K562 (cell line): ENCODE results near the gene MAP1LC3B. TPM values are rescaled to one million over a fixed set of nuclear protein-coding genes. Genes with fewer than 3 reads are reported as not detected.

Source experiments
- DMBX1 ChIP-seq: fragments of 250-450 bp; sonication (Bioruptor Pico); IDR thresholded peaks from 2 replicates; pipeline ENCODE4 v1.8.0; 2022; ENCODE audit warnings: inconsistent platforms, mild to moderate bottlenecking, moderate library complexity, borderline replicate concordance
- EP400 ChIP-seq: fragments of 450-650 bp; IDR thresholded peaks from 2 replicates; pipeline ENCODE4 v1.6.1; 2017; ENCODE audit warnings: antibody characterized with exemption, mild to moderate bottlenecking, moderate library complexity
- HNRNPUL1 ChIP-seq: fragments of 200-400 bp; formaldehyde crosslinking; IDR thresholded peaks from 2 replicates; pipeline ENCODE4 v1.6.1; 2017; ENCODE audit warnings: low read length
- ILK ChIP-seq: fragments of 450-650 bp; IDR thresholded peaks from 2 replicates; pipeline ENCODE4 v1.6.1; 2016; ENCODE audit warnings: missing genetic modification characterization, low read depth, mild to moderate bottlenecking, missing compliant biosample characterization, moderate library complexity, borderline replicate concordance
- LEF1 ChIP-seq: fragments of 450-650 bp; IDR thresholded peaks from 2 replicates; pipeline ENCODE4 v1.6.1; 2016; ENCODE audit warnings: mild to moderate bottlenecking
- TEAD2 ChIP-seq: fragments of 450-650 bp; IDR thresholded peaks from 2 replicates; pipeline ENCODE4 v1.6.1; 2016; ENCODE audit warnings: missing genetic modification characterization, control low read depth, missing compliant biosample characterization
- U2AF1 ChIP-seq: fragments of 200-400 bp; formaldehyde crosslinking; optimal IDR thresholded peaks from 2 replicates; pipeline ENCODE3; 2017; ENCODE audit warnings: mild to moderate bottlenecking, low read depth, low read length, moderate library complexity
- ZNF174 ChIP-seq: fragments of 250-450 bp; sonication (Bioruptor Pico); IDR thresholded peaks from 2 replicates; pipeline ENCODE4 v1.4.0; 2020; ENCODE audit warnings: mild to moderate bottlenecking
- ZNF586 ChIP-seq: fragments of 450-650 bp; formaldehyde crosslinking; conservative IDR thresholded peaks from 2 replicates; pipeline ENCODE4 v1.4.0; 2020; ENCODE audit warnings: mild to moderate bottlenecking, moderate library complexity
- ZNF778 ChIP-seq: fragments of 450-650 bp; formaldehyde crosslinking; IDR thresholded peaks from 2 replicates; pipeline ENCODE4 v1.4.0; 2020; ENCODE audit warnings: mild to moderate bottlenecking, moderate library complexity
- polyA plus RNA-seq, 8 experiments: library from polyadenylated mRNA; depleted of rRNA in 4 of 8; stranded (reverse) in 5 of 8; unstranded in 3 of 8; fragments of >200 nt; fragmentation: Nextera tagmentation in 2 of 8; fragmentation: Illumina TruSeq in 1 of 8; extraction: Ambion mirVana in 2 of 8; extraction: Trizol in 1 of 8; gene quantifications; 2 replicates each; pipeline versions ENCODE4 v1.2.1 to v1.2.3, GENCODE V29; 2011 to 2014; ENCODE audit warnings: inconsistent platforms in 1 of 8, missing spikeins in 1 of 8
- total RNA-seq, 7 experiments: library from RNA; depleted of rRNA in 6 of 7; stranded (reverse); fragments of >200 nt in 6 of 7; fragmentation: Illumina TruSeq in 2 of 7; extraction: Trizol in 2 of 7; gene quantifications; 2 replicates each; pipeline versions ENCODE4 v1.2.1 to v1.2.3, GENCODE V29; 2011 to 2021; ENCODE audit warnings: low replicate concordance in 1 of 7
- TF ChIP-seq, protein P1 (sequence below), 2 experiments: IDR thresholded peaks; 2 replicates each; pipeline ENCODE4 v1.6.1; 2011; ENCODE audit warnings: borderline replicate concordance in 1 of 2, control low read depth in 1 of 2, low read depth in 1 of 2, low read length in 1 of 2, mild to moderate bottlenecking in 1 of 2, mixed read lengths in 1 of 2, moderate library complexity in 1 of 2; ENCODE audit not compliant: insufficient read depth in 1 of 2, insufficient read length in 1 of 2, poor library complexity in 1 of 2, severe bottlenecking in 1 of 2; ENCODE audit errors: extremely low read depth in 1 of 2
- TF ChIP-seq, protein P2 (sequence below), 2 experiments: IDR thresholded peaks in 1 of 2; conservative IDR thresholded peaks in 1 of 2; 2 replicates each; pipeline ENCODE4 v1.6.1; 2016; ENCODE audit warnings: low read depth in 2 of 2, mild to moderate bottlenecking in 1 of 2, missing compliant biosample characterization in 1 of 2, missing genetic modification characterization in 1 of 2, moderate library complexity in 1 of 2
- TF ChIP-seq, protein P3 (sequence below): fragments of 450-650 bp; IDR thresholded peaks from 2 replicates; pipeline ENCODE4 v1.7.1; 2018; ENCODE audit warnings: mild to moderate bottlenecking, low read depth; ENCODE audit not compliant: partially characterized antibody
- TF ChIP-seq, protein P4 (sequence below): sonication (generic); formaldehyde crosslinking; IDR thresholded peaks from 2 replicates; pipeline ENCODE4 v1.8.1; 2023; ENCODE audit warnings: missing genetic modification reagents, mild to moderate bottlenecking, borderline replicate concordance

MAP1LC3B gene
- total and polyA plus RNA-seq, 9 of the 15 experiments (the other 6 are each of a cell fraction or from before 2014, with no cell fraction given) = 16.0 to 81.5 (median 36.7) TPM

DNA sequence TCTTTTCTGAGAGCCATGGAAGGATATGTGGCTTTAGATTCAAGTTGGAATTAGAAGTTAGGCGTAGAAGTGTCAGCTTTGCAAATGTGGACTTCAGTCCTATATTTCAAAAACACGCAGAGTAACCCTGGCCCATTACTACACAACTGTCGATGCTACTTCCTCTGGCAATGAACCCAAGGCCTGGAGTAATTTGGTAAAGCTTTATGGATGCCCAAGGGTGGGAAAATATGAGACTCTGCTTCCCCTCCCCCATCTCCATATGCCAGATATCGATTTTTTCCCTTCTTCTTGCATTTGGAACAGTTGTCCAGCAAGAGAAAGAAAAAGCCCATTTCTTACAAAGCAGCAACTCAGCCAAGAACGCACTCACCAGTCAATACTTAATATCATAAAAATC lies 2.9 kb upstream of the MAP1LC3B start (continued):
- TF ChIP-seq, protein P1, sequence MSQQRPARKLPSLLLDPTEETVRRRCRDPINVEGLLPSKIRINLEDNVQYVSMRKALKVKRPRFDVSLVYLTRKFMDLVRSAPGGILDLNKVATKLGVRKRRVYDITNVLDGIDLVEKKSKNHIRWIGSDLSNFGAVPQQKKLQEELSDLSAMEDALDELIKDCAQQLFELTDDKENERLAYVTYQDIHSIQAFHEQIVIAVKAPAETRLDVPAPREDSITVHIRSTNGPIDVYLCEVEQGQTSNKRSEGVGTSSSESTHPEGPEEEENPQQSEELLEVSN (IDR thresholded peaks at IDR 0.05; ENCODE audit: borderline replicate concordance in 1 of 2, extremely low read depth in 1 of 2, insufficient read depth in 1 of 2, insufficient read length in 1 of 2, low read depth in 1 of 2, low read length in 1 of 2, poor library complexity in 1 of 2, severe bottlenecking in 1 of 2) = peak in 1 of 2 experiments; percentile 15
- TF ChIP-seq ZNF174 (CRISPR knock-in tag) = no peak
- TF ChIP-seq LEF1 = 0 out of 2 replicates have a peak, but pooled peaks have one; percentile 16
- TF ChIP-seq, protein P2, sequence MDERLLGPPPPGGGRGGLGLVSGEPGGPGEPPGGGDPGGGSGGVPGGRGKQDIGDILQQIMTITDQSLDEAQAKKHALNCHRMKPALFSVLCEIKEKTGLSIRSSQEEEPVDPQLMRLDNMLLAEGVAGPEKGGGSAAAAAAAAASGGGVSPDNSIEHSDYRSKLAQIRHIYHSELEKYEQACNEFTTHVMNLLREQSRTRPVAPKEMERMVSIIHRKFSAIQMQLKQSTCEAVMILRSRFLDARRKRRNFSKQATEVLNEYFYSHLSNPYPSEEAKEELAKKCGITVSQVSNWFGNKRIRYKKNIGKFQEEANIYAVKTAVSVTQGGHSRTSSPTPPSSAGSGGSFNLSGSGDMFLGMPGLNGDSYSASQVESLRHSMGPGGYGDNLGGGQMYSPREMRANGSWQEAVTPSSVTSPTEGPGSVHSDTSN (CRISPR knock-in tag; IDR thresholded peaks at IDR 0.05; ENCODE audit: low read depth) = no peak
- TF ChIP-seq, protein P2 (tag; conservative IDR thresholded peaks at IDR 0.05; ENCODE audit: low read depth) = no peak
- TF ChIP-seq, protein P3, sequence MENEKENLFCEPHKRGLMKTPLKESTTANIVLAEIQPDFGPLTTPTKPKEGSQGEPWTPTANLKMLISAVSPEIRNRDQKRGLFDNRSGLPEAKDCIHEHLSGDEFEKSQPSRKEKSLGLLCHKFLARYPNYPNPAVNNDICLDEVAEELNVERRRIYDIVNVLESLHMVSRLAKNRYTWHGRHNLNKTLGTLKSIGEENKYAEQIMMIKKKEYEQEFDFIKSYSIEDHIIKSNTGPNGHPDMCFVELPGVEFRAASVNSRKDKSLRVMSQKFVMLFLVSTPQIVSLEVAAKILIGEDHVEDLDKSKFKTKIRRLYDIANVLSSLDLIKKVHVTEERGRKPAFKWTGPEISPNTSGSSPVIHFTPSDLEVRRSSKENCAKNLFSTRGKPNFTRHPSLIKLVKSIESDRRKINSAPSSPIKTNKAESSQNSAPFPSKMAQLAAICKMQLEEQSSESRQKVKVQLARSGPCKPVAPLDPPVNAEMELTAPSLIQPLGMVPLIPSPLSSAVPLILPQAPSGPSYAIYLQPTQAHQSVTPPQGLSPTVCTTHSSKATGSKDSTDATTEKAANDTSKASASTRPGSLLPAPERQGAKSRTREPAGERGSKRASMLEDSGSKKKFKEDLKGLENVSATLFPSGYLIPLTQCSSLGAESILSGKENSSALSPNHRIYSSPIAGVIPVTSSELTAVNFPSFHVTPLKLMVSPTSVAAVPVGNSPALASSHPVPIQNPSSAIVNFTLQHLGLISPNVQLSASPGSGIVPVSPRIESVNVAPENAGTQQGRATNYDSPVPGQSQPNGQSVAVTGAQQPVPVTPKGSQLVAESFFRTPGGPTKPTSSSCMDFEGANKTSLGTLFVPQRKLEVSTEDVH = no peak
- no peak for TF ChIP-seq TEAD2 (tag)
- TF ChIP-seq, protein P4, sequence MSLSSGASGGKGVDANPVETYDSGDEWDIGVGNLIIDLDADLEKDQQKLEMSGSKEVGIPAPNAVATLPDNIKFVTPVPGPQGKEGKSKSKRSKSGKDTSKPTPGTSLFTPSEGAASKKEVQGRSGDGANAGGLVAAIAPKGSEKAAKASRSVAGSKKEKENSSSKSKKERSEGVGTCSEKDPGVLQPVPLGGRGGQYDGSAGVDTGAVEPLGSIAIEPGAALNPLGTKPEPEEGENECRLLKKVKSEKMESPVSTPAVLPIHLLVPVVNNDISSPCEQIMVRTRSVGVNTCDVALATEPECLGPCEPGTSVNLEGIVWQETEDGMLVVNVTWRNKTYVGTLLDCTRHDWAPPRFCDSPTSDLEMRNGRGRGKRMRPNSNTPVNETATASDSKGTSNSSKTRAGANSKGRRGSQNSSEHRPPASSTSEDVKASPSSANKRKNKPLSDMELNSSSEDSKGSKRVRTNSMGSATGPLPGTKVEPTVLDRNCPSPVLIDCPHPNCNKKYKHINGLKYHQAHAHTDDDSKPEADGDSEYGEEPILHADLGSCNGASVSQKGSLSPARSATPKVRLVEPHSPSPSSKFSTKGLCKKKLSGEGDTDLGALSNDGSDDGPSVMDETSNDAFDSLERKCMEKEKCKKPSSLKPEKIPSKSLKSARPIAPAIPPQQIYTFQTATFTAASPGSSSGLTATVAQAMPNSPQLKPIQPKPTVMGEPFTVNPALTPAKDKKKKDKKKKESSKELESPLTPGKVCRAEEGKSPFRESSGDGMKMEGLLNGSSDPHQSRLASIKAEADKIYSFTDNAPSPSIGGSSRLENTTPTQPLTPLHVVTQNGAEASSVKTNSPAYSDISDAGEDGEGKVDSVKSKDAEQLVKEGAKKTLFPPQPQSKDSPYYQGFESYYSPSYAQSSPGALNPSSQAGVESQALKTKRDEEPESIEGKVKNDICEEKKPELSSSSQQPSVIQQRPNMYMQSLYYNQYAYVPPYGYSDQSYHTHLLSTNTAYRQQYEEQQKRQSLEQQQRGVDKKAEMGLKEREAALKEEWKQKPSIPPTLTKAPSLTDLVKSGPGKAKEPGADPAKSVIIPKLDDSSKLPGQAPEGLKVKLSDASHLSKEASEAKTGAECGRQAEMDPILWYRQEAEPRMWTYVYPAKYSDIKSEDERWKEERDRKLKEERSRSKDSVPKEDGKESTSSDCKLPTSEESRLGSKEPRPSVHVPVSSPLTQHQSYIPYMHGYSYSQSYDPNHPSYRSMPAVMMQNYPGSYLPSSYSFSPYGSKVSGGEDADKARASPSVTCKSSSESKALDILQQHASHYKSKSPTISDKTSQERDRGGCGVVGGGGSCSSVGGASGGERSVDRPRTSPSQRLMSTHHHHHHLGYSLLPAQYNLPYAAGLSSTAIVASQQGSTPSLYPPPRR (CRISPR knock-in tag) = no peak
- no peak for TF ChIP-seq ZNF778 (CRISPR knock-in tag)
- 0 out of 2 replicates have a peak, but pooled peaks have one; percentile 36 for TF ChIP-seq ILK (tag)
- TF ChIP-seq EP400 = no peak
- TF ChIP-seq ZNF586 = no peak
- TF ChIP-seq U2AF1 = no peak
- TF ChIP-seq DMBX1 = peak; percentile 76
- no peak for TF ChIP-seq HNRNPUL1
